IMR-90 (cell line): Measurements from ENCODE around the gene BRI3BP. TPM values are rescaled to one million over a fixed set of nuclear protein-coding genes. Genes with fewer than 3 reads are reported as not detected.
A peak's percentile ranks its signal among the peaks of the same experiment; 100 is the strongest.

Experiments used
- ATAC-seq: fragments of 200-7000 bp; cut with Tn5 transposase; 2 replicates; pipeline ENCODE4 v1.9.1; 2020; ENCODE audit warnings: low read depth, mild to moderate bottlenecking, moderate library complexity
- BruUV-seq: library from RNA; stranded (reverse); fragments of 400-500 nt; replicated peaks from 2 replicates; lab custom pipeline; 2021; lab: Mats Ljungman, UMichigan
- CTCF ChIA-PET: fragments of 300-600 bp; formaldehyde crosslinking; extraction: SDS; loops from one replicate; lab custom pipeline; 2021; ENCODE audit warnings: antibody characterized with exemption; lab: Yijun Ruan, JAX
- POLR2A ChIA-PET: fragments of 300-600 bp; sonication (Branson Sonifier 250); formaldehyde crosslinking; loops from one replicate; lab custom pipeline; 2022; ENCODE audit warnings: antibody characterized with exemption; ENCODE audit not compliant: unreplicated experiment; lab: Charles Lee
- DNase-seq: peaks from one replicate; pipeline ENCODE4 v3.0.0; 2013
- H2AFZ ChIP-seq: replicated peaks from 2 replicates; pipeline ENCODE3; 2013; ENCODE audit warnings: low read length, mild to moderate bottlenecking; ENCODE audit not compliant: poor library complexity
- H2AK5ac ChIP-seq: 2 replicates; pipeline ENCODE4 v1.6.1; 2013; ENCODE audit warnings: low read depth, low read length, inconsistent platforms
- H2AK9ac ChIP-seq: replicated peaks from 2 replicates; pipeline ENCODE3; 2013; ENCODE audit warnings: mild to moderate bottlenecking, low read depth, low read length, moderate library complexity; ENCODE audit not compliant: poor library complexity
- H2BK120ac ChIP-seq: 2 replicates; pipeline ENCODE4 v1.6.1; 2013; ENCODE audit warnings: low read depth, low read length, inconsistent platforms
- H2BK15ac ChIP-seq: 3 replicates; pipeline ENCODE4 v1.6.1; 2013; ENCODE audit warnings: low read depth, low read length, inconsistent platforms
- H2BK20ac ChIP-seq: 2 replicates; pipeline ENCODE4 v1.6.1; 2013; ENCODE audit warnings: low read depth, mild to moderate bottlenecking, inconsistent platforms, low read length, moderate library complexity
- H2BK5ac ChIP-seq: 2 replicates; pipeline ENCODE4 v1.6.1; 2013; ENCODE audit warnings: mild to moderate bottlenecking, low read depth, low read length, inconsistent platforms; ENCODE audit not compliant: poor library complexity, severe bottlenecking
- H3K14ac ChIP-seq: replicated peaks from 2 replicates; pipeline ENCODE4 v1.6.1; 2013; ENCODE audit warnings: low read depth, low read length, inconsistent platforms
- H3K18ac ChIP-seq: 2 replicates; pipeline ENCODE4 v1.6.1; 2013; ENCODE audit warnings: low read depth, low read length, control low read depth
- H3K23ac ChIP-seq: 2 replicates; pipeline ENCODE4 v1.6.1; 2013; ENCODE audit warnings: low read depth, low read length, inconsistent platforms
- H3K27ac ChIP-seq: 2 replicates; pipeline ENCODE4 v1.5.1; 2013; ENCODE audit warnings: mild to moderate bottlenecking, control low read depth, low read length; ENCODE audit not compliant: insufficient read depth
- H3K27me3 ChIP-seq: 2 replicates; pipeline ENCODE4 v1.6.1; 2013; ENCODE audit warnings: low read length; ENCODE audit not compliant: control insufficient read depth, insufficient read depth
- H3K36me3 ChIP-seq: 2 replicates; pipeline ENCODE4 v1.6.1; 2013; ENCODE audit warnings: low read length, mixed read lengths; ENCODE audit not compliant: control insufficient read depth, insufficient read depth
- H3K4ac ChIP-seq: 2 replicates; pipeline ENCODE4 v1.6.1; 2013; ENCODE audit warnings: low read depth, low read length, inconsistent platforms
- H3K4me1 ChIP-seq: 2 replicates; pipeline ENCODE4 v1.6.1; 2013; ENCODE audit warnings: low read length, mixed read lengths; ENCODE audit not compliant: control insufficient read depth, insufficient read depth
- H3K4me2 ChIP-seq: 2 replicates; pipeline ENCODE4 v1.6.1; 2013; ENCODE audit warnings: low read depth, mild to moderate bottlenecking, control low read depth, low read length, moderate library complexity
- H3K4me3 ChIP-seq: 2 replicates; pipeline ENCODE4 v1.5.1; 2013; ENCODE audit warnings: low read depth, mild to moderate bottlenecking, control low read depth, low read length, moderate library complexity; ENCODE audit not compliant: insufficient read depth
- H3K56ac ChIP-seq: 2 replicates; pipeline ENCODE4 v1.6.1; 2013; ENCODE audit warnings: low read length, inconsistent platforms; ENCODE audit not compliant: insufficient read depth; ENCODE audit errors: extremely low read depth
- H3K79me1 ChIP-seq, 2 experiments: 2 replicates each; pipeline ENCODE4 v1.6.1; 2013; ENCODE audit warnings: low read length in 2 of 2, inconsistent platforms in 1 of 2, low read depth in 1 of 2
- H3K9ac ChIP-seq: 2 replicates; pipeline ENCODE4 v1.6.1; 2013; ENCODE audit warnings: low read depth, low read length, control low read depth
- H3K9me1 ChIP-seq: 2 replicates; pipeline ENCODE4 v1.6.1; 2013; ENCODE audit warnings: low read length, inconsistent platforms; ENCODE audit not compliant: insufficient read depth
- H3K9me3 ChIP-seq: 2 replicates; pipeline ENCODE4 v1.6.1; 2013; ENCODE audit warnings: low read length; ENCODE audit not compliant: control insufficient read depth, insufficient read depth
- H4K20me1 ChIP-seq: 2 replicates; pipeline ENCODE4 v1.6.1; 2013; ENCODE audit warnings: low read length, inconsistent platforms; ENCODE audit not compliant: insufficient read depth
- H4K5ac ChIP-seq: 2 replicates; pipeline ENCODE4 v1.6.1; 2013; ENCODE audit warnings: mild to moderate bottlenecking, low read depth, low read length, control low read depth
- H4K8ac ChIP-seq, 2 experiments: 2 replicates each; pipeline ENCODE4 v1.6.1; 2013; ENCODE audit warnings: low read depth in 2 of 2, low read length in 2 of 2, control low read depth in 1 of 2, inconsistent platforms in 1 of 2
- H4K91ac ChIP-seq: 2 replicates; pipeline ENCODE4 v1.6.1; 2013; ENCODE audit warnings: low read depth, low read length, inconsistent platforms; ENCODE audit not compliant: insufficient read depth
- MAFK ChIP-seq: IDR thresholded peaks from 2 replicates; pipeline ENCODE4 v1.6.1; 2012; ENCODE audit warnings: low read depth, low read length, improper control_type of control experiment
- POLR2A ChIP-seq: IDR thresholded peaks from 2 replicates; pipeline ENCODE4 v1.6.1; 2012; ENCODE audit warnings: mild to moderate bottlenecking, low read depth, low read length
- WGBS, 2 experiments: methylation state at CpG; one replicate each; pipeline versions ENCODE4 v1.1.5 to v1.1.7; 2013; ENCODE audit warnings: missing lambda C conversion rate in 2 of 2; ENCODE audit not compliant: insufficient read length in 1 of 2; ENCODE audit errors: extremely low coverage in 2 of 2; 5-methylcytosine and 5-hydroxymethylcytosine counted together
- dilution Hi-C: fragments of 300-500 bp; cut with HindIII; formaldehyde crosslinking; loops from one replicate; pipeline ENCODE4 v1.14.3; 2018; ENCODE audit warnings: low sequenced_read_pairs; ENCODE audit not compliant: unreplicated experiment
- in situ Hi-C: fragments of 300-500 bp; cut with MboI; formaldehyde crosslinking; loops from 3 replicates; pipeline ENCODE4 v1.14.3; 2019; ENCODE audit warnings: low sequenced_read_pairs, inconsistent platforms, mixed read lengths
- intact Hi-C: fragments of 100-400 bp; cut with micrococcal nuclease; formaldehyde crosslinking; loops from 2 replicates; pipeline ENCODE4 v1.10.0; 2022
- polyA plus RNA-seq, 3 experiments: library from polyadenylated mRNA; depleted of rRNA; stranded (reverse); fragments of >200 nt; gene quantifications; 2 replicates each; pipeline ENCODE4 v1.2.3, GENCODE V29; 2012; ENCODE audit warnings: low replicate concordance in 1 of 3
- total RNA-seq: library from RNA; depleted of rRNA; stranded (reverse); fragments of >200 nt; gene quantifications from 2 replicates; pipeline ENCODE4 v1.2.3, GENCODE V29; 2012

Gene BRI3BP
- total and polyA plus RNA-seq, 2 of the 4 experiments (the other 2 are of a cell fraction), result 2.5 to 2.8 TPM

DNA sequence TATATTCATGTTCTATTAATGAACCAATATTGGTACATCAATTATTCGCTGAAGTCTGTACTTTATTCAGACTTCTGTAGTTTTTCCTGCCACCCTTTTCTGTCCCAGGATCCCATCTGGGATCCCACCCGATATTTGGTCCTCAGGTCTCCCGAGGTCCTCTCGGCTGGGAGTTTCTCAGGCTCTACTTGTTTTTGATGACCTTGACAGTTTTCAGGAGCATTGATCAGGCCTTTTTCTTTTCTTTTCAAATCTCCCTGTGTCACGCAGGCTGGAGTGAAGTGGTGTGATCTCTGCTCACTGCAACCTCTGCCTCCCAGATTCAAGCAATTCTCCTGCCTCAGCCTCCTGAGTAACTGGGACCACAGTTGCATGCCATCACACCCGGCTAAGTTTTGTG is 11.2 kb downstream of the BRI3BP start:
- Histone ChIP-seq H2BK120ac (no peak overlapping the region), H2BK20ac (no peak overlapping the region), H3K4me3 (no peak overlapping the region), H4K91ac (no peak overlapping the region), H4K5ac (no peak overlapping the region), H3K4ac (no peak overlapping the region), H3K9ac (no peak overlapping the region), H4K20me1 (no peaks in the 10 kb centered on the region), H3K27me3 (no peaks in the 10 kb centered on the region), H2AK5ac (no peak overlapping the region), H2AK9ac (no peak overlapping the region), H3K14ac (no peak overlapping the region), H2BK15ac (no peak overlapping the region), H3K23ac (no peak overlapping the region), H3K56ac (no peak overlapping the region), H3K9me1 (no peaks in the 10 kb centered on the region), H4K8ac (no peak overlapping the region), H3K18ac (no peak overlapping the region), H3K36me3 (no peaks in the 10 kb centered on the region), H3K9me3 (no peaks in the 10 kb centered on the region), H3K4me1 (no peaks in the 10 kb centered on the region), H3K79me1 (0 out of 4 replicates have a peak, but pooled peaks cover 0 to 4% of the 10 kb centered on the region in 2 experiments), H3K27ac (no peak overlapping the region), H2AFZ (no peak overlapping the region), H3K4me2 (no peak overlapping the region), H2BK5ac (no peak overlapping the region)
- no peak for DNase-seq
- TF ChIP-seq MAFK (peak; percentile 48; the same call in 1 of the 2 replicates), POLR2A (no peak)
- in situ Hi-C loops, result no loop called here
- POLR2A ChIA-PET, result no interaction called here
- CTCF ChIA-PET, result no interaction called here
- dilution Hi-C loops, result no loop called here
- no TSS peak for BruUV-seq
- no peak for ATAC-seq
- 92% methylated on average over 2 of the region's 6 CpGs; no CpG with 5 or more reads in 1 of the 2 experiments for WGBS, 2 experiments
- intact Hi-C loops, result no loop called here
